Germinal center (tissue), 1 donor: ENCODE measurements around the gene COPS7A.

Experiments used
- DNase-seq: peaks from one replicate; pipeline ENCODE4 v3.0.0; 2012; ENCODE audit warnings: mixed read lengths, low spot score

COPS7A gene

DNA sequence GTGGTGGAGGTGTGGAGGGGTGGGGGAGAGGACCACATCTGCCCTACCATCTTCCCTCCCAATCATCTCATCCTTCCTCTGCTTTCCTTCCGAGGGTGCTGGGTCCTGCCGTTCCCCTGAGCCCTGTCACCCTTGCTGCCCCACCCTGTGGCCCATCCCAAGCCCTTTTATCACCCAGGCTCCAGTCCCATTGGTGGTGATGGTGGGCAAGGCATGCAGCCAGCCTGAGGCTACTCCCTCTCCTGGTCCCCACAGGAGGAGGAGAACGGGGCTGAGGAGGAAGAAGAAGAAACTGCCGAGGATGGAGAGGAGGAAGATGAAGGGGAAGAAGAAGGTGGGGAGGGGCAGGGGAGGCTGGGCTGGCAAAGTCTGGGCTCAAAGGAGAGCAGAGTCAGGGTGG, 45.8 kb downstream of the COPS7A start:
- DNase-seq: no peak

DNA sequence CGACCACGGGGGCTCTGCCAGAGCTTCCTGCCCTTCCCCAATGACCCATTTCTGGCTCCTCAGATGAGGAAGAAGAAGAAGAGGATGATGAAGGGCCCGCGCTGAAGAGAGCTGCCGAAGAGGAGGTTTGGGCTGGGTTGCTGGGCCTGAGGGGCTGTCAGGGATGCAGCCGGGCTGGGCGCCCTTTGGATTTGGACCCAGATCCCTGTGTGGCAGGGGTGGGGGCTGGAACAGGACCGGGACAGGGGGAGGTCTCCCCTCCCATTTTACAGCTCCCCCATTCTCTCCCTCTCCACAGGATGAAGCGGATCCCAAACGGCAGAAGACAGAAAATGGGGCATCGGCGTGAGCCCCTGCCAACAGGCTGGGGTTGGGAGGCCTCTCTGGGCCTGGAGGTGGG, 46.2 kb downstream of the COPS7A start:
- DNase-seq: no peak

DNA sequence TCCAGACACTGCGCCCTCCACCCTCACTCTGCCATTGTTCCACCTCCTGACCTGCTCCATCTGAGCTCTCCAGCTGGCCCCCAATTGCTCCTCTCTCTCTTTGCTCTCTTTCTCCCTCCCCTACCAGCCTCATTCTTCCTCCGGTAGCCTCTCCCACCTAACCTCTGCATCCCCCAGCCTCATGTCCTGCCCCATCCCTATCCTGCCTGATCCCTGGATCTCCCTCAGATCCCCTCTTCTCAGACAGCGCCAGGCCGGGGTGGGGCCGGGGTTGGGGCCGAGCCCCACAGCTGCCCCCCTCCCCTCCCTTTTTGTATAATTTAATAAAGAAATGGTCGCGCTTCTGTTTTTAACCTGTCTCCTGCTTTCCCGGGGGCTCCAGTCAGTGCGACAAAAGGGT, 46.8 kb downstream of the COPS7A start:
- no peak for DNase-seq

DNA sequence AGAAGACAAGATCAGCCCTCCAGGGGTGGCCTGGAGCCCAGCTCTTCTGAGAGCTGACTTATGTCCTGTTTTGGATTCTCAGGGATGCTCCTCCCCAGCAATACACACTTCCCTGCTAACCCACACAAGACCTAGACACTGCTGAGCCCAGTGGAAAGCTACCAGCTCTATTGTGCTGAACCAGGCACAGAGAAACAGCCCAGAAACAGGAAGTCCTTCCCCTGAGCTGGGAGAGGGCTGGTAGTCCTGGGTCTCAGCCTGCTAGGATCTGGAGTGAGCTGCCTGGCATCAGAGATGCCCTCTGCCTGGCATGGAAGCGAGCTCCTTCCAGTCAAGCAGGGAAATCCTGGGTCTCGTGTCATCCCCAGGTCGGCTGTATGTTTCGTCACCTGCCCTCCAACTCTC, 47.2 kb downstream of the COPS7A start:
- no peak for DNase-seq

DNA sequence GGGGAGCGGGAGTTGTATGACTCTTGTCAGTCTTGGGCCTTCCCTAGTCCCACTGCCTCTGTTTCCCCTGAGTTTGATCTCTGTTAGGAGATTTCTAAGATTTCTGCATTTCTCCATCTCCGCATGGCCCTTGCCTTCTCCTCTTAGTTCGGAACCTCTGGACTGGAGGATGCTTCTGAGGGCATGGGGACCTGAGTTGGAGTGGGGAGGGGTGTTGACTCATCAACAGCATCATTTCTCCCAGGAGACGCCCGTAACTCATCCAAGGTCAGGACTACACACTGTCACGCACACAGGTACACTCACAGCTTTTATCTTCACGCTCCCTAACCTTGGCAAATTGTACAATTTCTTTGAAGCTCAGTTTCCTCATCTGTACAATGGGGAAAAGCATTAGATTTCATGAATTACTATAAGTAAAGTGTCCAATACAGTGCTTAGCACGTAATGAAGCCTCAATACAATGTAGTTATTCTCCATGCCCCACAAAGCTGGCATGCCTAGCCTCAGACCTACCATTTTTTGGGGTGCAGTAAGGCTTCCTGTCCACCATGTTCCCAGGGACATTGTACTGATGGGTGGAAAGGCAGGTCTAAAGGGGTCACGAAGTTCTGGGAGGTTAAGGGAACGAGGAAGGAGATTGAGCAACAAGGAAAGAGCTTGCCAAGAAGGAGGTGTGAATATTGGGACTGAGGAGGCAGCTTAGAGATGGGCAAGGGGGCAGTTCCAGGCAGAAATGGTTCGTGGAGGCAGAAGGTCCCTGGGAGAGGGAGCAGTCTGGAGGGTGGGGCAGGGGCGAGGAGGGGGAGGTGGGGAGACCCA, 47.9 kb downstream of the COPS7A start:
- DNase-seq: no peak

DNA sequence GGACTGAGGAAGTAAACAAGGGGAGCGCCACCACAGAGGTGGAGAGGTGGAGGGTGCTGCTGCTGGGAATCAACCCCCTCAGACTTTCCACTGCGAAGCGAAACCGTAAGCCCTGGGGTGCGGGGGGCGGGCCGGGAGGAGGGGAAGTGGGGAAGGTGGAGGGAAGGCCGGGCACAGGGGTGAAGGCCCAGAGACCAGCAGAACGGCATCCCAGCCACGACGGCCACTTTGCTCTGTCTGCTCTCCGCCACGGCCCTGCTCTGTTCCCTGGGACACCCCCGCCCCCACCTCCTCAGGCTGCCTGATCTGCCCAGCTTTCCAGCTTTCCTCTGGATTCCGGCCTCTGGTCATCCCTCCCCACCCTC, 48.5 kb downstream of the COPS7A start, which contains the start of gene LAG3:
Gene LAG3 (plus strand): TSS at position 190 of the 365 bp plus-strand sequence. CDS start 333 bp downstream, outside the sequence.
- DNase-seq: no peak

DNA sequence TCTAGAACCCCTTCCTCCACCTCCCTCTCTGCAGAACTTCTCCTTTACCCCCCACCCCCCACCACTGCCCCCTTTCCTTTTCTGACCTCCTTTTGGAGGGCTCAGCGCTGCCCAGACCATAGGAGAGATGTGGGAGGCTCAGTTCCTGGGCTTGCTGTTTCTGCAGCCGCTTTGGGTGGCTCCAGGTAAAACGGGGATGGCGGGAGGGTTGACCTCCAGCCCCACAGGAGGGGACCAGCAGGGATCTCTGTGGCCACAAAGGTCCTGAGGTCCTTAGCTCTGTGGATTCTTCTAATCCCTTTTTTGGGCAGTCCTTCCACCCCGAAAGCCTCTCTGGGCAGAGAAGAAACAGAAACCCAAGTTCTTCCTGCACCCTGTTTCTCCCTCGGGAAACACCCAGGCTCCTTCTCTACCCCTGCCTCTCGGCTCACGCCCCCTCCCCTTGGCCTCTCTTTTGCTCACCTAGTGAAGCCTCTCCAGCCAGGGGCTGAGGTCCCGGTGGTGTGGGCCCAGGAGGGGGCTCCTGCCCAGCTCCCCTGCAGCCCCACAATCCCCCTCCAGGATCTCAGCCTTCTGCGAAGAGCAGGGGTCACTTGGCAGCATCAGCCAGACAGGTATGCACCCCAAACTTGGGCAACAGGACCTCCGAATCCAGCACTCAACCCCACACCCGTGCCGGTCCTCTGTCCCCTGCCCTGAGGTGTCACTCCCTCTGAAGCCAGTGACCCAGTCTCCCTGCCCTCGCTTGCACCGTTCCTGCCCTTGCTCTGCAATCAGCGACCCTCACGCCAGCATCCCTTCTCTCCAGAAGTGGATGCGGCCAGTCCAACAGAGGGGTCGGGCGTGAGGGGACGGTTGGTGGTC, 49.1 kb downstream of the COPS7A start:
- no peak for DNase-seq

DNA sequence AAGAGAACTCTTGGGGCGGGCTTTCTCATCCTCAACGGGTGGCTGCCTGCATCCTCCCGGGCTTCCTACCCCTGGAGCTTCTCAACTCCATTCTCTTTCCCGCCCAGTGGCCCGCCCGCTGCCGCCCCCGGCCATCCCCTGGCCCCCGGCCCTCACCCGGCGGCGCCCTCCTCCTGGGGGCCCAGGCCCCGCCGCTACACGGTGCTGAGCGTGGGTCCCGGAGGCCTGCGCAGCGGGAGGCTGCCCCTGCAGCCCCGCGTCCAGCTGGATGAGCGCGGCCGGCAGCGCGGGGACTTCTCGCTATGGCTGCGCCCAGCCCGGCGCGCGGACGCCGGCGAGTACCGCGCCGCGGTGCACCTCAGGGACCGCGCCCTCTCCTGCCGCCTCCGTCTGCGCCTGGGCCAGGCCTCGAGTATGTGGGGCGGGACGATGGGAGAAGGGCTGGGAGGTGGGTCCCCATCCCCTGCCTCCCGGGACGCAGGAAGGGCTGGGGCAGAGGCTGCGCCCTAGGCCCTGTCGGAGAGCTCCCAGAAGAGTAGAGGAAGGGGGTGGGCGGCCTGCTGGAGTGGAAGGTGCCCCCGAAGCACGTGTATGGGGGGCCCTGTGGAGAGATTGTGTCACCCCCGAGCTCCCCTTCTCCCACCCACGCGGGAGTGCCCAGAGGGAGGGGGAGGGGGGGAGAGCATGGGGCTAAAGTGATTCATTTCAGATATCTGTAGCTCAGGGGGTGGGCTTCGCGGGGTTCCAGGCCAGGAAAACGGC, 49.9 kb downstream of the COPS7A start:
- DNase-seq: no peak

DNA sequence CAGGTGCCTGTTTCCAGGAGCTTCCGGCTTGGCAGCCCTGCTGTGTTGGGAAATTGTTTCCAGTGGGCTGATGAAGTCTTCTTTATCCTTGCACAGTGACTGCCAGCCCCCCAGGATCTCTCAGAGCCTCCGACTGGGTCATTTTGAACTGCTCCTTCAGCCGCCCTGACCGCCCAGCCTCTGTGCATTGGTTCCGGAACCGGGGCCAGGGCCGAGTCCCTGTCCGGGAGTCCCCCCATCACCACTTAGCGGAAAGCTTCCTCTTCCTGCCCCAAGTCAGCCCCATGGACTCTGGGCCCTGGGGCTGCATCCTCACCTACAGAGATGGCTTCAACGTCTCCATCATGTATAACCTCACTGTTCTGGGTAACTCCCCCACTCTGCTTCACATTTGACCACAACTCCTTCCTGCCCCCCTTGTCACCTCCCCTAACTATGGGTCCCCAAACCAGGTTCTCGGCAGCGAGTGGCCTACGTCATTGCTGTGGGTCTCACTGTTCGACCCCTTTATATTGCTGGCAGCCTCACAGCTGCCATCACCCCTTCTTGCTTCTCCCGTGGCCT, 50.7 kb downstream of the COPS7A start:
- no peak for DNase-seq

DNA sequence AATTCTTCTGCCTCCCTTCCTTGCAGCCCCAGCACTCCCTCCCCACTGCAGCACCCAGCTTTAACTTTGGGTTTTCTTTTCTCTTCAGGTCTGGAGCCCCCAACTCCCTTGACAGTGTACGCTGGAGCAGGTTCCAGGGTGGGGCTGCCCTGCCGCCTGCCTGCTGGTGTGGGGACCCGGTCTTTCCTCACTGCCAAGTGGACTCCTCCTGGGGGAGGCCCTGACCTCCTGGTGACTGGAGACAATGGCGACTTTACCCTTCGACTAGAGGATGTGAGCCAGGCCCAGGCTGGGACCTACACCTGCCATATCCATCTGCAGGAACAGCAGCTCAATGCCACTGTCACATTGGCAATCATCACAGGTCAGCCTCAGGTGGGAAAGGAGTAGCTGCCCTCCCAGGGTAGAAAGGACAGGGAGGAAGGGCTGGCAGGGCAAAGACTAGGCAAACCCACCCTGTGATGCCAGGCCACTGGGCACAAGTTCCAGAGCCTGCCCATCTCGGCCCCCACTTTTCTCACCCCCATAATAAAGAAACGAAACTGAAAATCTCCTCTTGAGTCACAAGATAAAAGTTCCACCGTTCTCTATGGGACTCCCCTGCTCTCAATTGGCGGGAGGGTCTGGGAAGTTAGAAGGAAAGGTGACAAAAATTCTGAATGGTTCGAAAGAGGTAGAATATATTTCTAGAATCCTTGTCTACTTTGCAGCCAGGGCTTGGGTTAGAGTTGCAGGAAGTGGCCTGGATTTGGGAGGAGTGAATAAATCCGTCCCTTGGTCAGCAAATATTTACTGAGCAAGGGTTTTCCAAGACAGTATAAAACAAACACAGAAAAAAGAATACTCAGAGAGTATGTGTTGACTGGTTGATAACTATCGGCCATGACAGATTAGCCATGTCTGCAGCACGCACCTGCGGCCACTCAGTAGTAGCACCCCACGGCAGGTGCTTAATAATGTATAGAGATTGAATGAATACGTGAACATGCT, 51.6 kb downstream of the COPS7A start:
- DNase-seq: no peak

DNA sequence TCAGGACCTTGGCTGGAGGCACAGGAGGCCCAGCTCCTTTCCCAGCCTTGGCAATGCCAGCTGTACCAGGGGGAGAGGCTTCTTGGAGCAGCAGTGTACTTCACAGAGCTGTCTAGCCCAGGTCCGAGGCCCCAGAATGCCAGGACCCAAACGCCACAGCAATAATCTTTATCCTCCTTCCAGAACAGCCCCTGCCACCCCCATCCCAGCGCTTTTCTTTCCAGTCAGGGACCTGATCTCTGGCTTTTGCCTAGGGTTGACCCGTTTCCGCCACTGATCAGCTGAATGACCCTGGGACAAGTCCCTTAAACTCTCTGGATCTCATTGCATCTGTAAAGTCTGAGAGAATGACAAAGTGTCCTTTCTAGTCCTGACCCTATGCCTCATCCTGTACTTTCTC, 53.5 kb downstream of the COPS7A start:
- no peak for DNase-seq

DNA sequence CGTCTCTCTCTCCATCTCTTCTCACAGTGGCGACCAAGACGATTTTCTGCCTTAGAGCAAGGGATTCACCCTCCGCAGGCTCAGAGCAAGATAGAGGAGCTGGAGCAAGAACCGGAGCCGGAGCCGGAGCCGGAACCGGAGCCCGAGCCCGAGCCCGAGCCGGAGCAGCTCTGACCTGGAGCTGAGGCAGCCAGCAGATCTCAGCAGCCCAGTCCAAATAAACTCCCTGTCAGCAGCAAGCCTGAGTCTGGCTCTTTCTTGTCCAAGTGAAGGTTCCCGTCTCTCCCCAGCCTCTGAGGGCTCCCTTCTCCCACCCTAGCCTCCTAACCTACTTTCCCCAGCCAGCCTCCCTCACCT, 54.3 kb downstream of the COPS7A start:
- no peak for DNase-seq

DNA sequence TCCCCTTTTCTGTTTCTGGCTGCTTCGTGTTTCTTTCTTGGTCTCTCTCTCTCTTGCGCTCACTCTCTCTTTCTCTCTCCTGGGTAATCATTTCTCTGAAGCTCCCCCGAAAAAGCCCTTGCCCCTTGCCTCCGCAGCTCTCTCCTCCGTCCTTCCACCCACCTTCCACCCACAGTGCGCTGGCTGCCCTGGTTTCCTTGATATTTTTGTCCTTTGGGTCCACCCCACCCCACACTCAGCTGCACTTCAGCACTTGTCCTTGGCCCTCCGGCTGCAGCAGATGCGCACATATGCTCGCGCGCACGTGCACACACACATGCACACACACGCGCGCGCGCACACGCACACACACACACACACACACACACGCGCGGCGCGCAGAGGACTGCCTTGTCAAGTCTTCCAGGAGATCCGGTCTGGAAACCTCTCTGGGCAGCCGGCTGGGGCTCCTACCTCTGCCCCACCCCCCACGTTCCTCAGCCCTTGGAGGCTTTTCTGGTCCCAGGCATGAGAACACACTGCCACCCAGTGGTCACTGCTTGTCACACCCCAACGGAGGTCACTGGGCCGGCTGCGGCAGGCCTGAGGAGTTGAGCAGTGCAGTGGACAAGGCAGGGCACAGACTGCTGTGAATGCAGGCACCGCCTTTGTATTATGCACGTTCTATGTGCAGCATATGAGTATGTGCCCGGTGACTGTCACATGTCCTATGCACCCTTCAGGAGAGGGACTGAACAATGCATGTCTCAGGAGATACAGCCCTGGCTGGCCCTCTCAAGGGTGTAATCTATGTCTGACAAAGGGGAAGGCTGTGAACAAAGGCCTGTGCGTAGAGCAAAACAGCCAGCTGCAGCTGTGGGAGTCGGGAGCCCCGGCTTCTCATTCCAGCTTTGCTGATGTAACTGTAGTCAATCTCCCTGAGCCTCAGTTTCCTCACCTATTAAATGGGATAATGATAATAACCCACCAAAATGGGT, 55.0 kb downstream of the COPS7A start:
- DNase-seq: peak; percentile 78

DNA sequence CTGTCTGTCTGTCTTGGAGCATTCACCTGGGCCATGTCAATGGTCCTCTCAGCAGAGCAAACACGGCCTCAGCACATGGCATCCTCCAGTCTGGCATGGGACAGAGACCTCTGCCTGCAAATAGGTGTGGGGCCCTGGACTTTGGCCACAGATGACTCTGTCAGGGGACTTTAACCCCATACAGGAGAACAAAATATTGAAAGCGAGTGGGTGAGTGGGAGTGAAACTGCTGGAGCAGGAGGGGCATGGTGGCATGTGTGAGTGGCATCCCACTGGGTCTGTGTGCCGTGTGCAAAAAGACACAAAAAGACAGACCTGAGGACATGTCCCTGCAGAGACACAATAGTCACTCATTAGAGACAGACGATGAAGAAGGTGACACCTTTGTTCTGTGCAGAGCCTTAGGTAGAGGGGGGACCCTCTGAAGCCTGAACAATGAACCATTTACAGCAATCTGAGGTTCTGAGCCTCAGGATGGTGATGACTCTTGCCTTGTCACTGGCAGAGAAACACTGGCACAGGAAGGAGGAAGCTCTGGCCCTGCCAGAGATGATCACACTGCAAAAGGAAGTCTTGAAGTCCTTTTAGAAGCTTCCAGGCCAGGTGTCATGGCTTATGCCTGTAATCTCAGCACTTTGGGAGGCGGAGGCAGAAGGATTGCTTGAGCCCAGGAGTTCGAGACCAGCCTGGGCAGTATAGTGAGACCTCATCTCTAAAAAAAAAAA, 56.0 kb downstream of the COPS7A start:
- no peak for DNase-seq

DNA sequence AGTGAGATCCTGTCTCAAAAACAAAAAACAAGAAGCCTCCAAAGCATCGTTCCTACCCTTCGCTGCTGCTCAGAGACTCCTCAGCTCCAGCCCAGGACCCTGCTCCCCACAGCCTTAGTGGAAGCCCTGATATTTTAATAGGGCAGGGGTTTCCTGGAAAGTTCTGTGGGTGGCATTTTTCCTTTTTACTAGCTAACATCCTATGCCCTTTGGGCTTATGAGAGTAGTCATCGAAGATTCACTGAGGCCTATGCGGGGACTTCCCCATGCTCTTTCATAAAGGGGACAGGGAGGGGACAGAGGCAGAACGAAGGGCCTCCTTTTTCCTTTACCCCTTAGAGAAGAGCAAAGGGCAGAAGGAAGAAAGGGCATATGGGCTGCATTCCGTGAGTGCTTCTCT, 56.7 kb downstream of the COPS7A start:
- no peak for DNase-seq
